HL-60/S4 treated with retinoic acid at 250 ng/mL for 4 days and 3 days (cell line): Measurements from ENCODE around the gene SUSD5.
"Not testable (repeated sequence)": the region's sequence is repeated elsewhere in the genome, so short reads cannot be mapped to it uniquely, and the experiment has no call there.

Source experiments
- in situ Hi-C: fragments of 300-500 bp; cut with MboI; formaldehyde crosslinking; loops from 2 replicates; pipeline ENCODE4 v1.7.0; 2022; ENCODE audit warnings: low sequenced_read_pairs

The SUSD5 gene

GRCh38 chr3:33122991-33123390, 95.6 kb downstream of the SUSD5 start:
- in situ Hi-C loops: no loop called here

DNA sequence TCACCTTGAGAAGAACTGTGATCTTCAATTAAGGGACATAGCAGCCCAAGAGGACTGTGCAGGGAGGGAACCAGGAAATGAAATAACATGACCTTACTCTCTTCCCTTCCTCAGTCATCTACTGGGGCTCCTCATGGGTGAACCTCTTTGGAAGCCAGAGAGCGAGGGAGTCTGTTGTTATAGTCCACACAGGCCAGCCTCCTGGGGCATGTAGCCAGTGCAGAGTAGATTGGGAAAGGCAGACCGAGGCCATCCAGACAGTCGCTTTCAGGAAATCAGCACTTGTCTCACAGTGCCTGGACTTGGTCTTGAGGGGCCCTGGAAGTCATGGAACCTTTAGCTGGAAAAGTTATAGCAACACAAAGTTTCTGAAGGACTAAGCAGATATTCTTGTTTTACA, 98.7 kb downstream of the SUSD5 start:
- in situ Hi-C loops: no loop called here

DNA sequence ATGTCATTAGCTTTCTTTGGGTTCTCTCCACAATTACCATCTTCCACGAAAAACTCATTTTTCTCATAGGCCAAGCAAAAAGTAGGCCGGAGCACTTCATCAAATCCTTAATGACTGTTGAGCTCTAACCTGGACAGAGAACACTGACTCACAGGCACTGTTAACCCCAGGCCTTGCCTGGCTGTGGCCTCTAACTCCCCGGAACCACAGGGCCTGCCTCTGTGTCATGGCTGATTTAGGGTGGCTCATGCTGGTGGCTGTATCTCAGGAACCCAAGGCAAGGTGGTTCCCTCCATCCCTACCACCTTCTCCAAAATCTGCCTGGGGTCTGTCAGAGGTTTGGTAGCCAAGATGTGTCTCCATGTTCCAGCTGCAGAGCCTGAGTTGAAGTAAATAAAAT, 101.1 kb downstream of the SUSD5 start:
- in situ Hi-C loops: no loop called here

DNA sequence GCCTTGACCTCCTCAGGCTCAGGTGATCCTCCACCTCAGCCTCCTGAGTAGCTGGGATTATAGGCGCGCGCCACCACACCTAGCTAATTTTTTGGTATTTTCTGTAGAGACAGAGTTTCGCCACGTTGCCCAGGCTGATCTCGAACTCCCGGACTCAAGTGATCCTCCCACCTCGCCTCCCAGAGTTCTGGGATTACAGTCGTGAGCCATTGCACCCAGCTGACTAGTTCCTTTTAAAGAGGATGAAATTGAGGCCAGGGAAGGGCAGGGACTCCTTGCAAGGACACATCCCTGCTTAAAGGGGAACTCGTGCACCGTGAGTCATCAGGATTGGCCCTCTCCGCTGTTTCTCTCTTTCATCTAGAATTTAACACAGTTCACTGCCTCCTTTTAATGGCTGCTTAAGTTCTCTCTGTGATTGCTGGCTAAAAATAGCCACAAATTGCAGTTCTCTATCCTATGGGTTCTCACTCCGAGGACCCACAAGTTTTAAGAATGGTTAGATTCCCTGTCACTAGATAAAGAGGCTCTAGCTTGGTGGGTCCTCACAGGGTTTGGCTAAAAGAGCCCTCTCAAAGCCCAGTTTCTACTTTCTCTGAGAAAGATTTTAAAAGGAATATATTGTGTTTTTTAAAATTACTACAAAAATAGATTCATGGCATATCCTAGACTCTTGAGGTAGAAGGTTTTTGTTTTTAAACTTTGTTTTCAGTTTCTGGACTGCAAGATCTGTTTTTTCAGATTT, 103.4 kb downstream of the SUSD5 start:
- in situ Hi-C loops: no loop called here

DNA sequence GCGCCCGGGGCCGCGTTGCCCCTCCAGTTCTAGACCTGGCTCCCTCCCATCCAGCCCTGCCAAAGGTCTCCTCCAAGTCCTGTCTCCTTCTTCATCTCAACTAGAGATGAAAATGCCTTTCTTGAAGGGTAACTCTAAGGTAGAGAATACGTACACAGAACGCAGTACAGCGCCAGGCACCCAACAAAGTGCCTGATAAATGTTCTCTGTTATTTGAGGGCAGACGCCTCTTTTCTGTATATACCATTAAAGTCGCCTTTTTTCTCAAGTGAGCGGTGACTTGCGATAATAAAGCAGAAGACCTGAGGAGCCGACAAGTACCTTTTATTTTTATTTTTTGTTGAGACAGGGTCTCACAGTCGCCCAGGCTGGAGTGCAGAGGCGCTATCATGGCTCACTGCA, 104.0 kb downstream of the SUSD5 start:
- in situ Hi-C loops: no loop called here

GRCh38 chr3:33113772-33114621, 104.6 kb downstream of the SUSD5 start, which contains the start of gene CRTAP:
TSS of gene CRTAP (plus strand) at chr3:33114014. CDS start at chr3:33114078, 64 bp downstream.
- in situ Hi-C loops: no loop called here

DNA sequence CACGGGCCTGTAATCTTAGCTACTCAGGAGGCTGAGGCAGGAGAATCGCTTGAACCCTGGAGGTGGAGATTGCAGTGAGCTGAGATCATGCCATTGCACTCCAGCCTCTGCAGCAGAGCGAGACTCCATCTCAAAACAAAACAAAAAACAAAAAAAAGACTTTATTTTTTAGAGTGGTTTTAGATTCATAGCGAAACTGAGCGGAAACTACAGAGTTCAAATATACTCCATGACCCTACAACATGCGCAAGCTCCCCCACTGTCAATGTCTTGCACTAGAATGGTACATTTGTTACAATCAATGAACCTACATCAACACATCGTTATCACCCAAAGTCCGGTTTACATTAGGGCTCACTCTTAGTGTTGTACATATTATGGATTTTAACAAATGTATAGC, 107.0 kb downstream of the SUSD5 start:
- in situ Hi-C loops: no loop called here

DNA sequence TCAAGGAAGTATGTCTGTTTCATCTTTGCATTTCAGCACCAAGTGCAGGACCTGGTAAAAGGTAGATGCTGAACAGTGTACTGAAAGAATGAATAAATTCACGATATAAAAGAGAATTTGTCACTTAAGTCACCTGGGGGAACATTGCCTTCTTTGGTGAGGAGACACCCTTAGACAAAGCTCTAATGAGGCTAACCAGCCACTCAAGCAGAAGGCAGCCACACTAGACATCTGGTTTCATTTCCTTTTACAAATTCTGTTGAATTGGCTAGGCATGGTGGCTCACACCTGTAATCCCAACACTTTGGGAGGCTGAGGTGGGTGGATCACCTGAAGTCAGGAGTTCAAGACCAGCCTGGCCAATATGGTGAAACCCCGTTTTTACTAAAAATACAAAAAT, 111.8 kb downstream of the SUSD5 start:
- in situ Hi-C loops: not testable (repeated sequence)

DNA sequence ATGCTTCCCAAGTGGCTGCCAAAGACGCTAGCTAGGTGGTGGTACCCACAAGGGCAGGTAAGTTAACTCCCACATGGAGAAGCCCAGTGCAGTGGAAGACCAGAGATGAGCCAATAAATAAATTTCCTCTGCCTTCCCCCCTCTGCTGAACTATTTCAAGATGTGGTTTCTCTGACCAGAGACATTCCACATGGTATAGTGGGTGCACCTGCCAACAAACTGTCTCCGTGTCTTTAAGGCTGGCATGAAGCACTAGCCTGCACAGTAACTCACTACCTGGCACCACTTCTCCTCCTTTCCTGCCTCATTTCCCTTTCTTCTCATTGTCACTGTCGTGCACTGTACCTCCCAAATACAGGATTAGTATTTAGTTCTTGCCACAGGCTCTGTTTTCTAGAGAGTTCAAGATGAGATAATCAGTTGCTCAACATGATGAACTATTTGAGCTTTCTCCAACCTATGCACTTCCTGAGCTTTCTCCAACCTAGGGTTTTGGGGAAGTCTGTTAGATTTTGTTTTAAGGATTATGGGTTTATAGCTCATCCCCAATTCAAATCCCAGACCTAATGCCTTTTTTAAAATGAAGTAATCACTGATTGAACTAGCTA, 113.2 kb downstream of the SUSD5 start:
- in situ Hi-C loops: no loop called here

DNA sequence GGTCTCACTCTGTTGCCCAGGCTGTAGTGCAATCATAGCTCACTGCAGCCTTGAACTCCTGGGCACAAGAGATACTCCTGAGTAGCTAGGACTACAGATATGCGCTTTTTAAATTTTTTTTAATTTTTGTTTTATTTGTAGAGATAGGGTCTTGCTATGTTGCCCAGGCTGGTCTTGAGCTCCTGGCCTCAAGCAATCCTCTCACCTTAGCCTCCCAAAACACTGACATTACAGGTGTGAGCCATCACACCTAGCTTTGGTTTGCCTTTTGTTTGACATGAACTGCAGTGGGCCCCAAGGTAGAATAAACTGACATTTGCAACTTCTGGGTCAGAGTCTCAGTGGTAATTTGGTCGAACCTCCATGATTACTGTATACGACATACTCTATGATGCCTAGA, 113.8 kb downstream of the SUSD5 start:
- in situ Hi-C loops: no loop called here

GRCh38 chr3:33103480-33103879, 115.1 kb downstream of the SUSD5 start:
- in situ Hi-C loops: no loop called here

GRCh38 chr3:33103034-33103433, 115.6 kb downstream of the SUSD5 start:
- in situ Hi-C loops: no loop called here

DNA sequence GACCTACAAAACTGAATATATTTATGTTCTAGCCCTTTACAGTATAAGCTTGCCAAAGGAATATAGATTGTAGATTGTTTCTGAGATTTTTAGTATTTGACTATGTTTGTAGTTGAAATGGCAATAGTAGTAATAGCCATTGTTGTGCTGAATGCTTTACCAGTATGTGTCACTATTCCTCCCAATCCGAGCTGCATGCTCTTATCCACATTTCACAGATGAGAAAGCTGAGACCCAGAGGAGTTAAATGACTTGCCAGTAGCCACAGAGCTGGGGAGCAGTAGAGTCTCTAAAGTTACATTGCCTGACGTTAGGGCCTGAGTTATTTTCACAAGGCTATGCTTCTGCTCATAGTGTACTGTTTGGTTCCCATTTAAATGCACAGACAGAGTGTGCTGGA, 118.4 kb downstream of the SUSD5 start:
- in situ Hi-C loops: no loop called here
